AG04450 (cell line): ENCODE measurements around the gene PRDM4. TPM values are rescaled to one million over a fixed set of nuclear protein-coding genes. Genes with fewer than 3 reads are reported as not detected.

Source experiments
- CTCF ChIA-PET: fragments of 300-600, 350-600 bp; formaldehyde crosslinking; extraction: SDS; loops from one replicate; lab custom pipeline; 2022; ENCODE audit warnings: antibody characterized with exemption, inconsistent platforms; lab: Charles Lee
- POLR2A ChIA-PET: fragments of 350-600 bp; formaldehyde crosslinking; extraction: SDS; loops from one replicate; lab custom pipeline; 2021; ENCODE audit warnings: antibody characterized with exemption, inconsistent platforms; lab: Yijun Ruan, JAX
- DNase-seq: peaks from one replicate; pipeline ENCODE4 v3.0.0-alpha.2; 2011; ENCODE audit warnings: low read depth, low spot score
- H3K27ac ChIP-seq: one replicate; pipeline ENCODE4 v1.5.1; 2012; ENCODE audit warnings: low read depth, low read length, control low read depth
- H3K27me3 ChIP-seq: one replicate; pipeline ENCODE4 v1.6.0; 2012; ENCODE audit warnings: low read length; ENCODE audit not compliant: control insufficient read depth, insufficient read depth
- H3K4me3 ChIP-seq: 2 replicates; pipeline ENCODE4 v1.5.1; 2011; ENCODE audit warnings: mild to moderate bottlenecking, low read depth, low read length, control low read depth
- H3K9me3 ChIP-seq: 2 replicates; pipeline ENCODE4 v1.5.1; 2012; ENCODE audit warnings: low read length; ENCODE audit not compliant: control insufficient read depth, insufficient read depth
- polyA minus RNA-seq: library from RNA; depleted of rRNA, polyadenylated mRNA; stranded (reverse); fragments of >200 nt; gene quantifications from 2 replicates; pipeline ENCODE4 v1.2.3, GENCODE V29; 2011; rRNA and poly(A)+ RNA removed
- polyA plus RNA-seq: library from polyadenylated mRNA; depleted of rRNA; stranded (reverse); fragments of >200 nt; gene quantifications from 2 replicates; pipeline ENCODE4 v1.2.3, GENCODE V29; 2011; rRNA removed
- TF ChIP-seq, protein P1 (sequence below): IDR thresholded peaks from 2 replicates; pipeline ENCODE4 v1.5.1; 2011; ENCODE audit warnings: low read depth, low read length, control low read depth, inconsistent platforms

Gene PRDM4, protein sequence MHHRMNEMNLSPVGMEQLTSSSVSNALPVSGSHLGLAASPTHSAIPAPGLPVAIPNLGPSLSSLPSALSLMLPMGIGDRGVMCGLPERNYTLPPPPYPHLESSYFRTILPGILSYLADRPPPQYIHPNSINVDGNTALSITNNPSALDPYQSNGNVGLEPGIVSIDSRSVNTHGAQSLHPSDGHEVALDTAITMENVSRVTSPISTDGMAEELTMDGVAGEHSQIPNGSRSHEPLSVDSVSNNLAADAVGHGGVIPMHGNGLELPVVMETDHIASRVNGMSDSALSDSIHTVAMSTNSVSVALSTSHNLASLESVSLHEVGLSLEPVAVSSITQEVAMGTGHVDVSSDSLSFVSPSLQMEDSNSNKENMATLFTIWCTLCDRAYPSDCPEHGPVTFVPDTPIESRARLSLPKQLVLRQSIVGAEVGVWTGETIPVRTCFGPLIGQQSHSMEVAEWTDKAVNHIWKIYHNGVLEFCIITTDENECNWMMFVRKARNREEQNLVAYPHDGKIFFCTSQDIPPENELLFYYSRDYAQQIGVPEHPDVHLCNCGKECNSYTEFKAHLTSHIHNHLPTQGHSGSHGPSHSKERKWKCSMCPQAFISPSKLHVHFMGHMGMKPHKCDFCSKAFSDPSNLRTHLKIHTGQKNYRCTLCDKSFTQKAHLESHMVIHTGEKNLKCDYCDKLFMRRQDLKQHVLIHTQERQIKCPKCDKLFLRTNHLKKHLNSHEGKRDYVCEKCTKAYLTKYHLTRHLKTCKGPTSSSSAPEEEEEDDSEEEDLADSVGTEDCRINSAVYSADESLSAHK
- 27.9 and 30.5 TPM in 2 replicates for polyA plus RNA-seq
- 30.3 and 31.5 TPM in 2 replicates for polyA minus RNA-seq

GRCh38 chr12:107760809-107761501 lies at the start of gene PRDM4:
Gene PRDM4, minus strand, starts transcription at chr12:107761137. Its CDS starts 622 bp downstream, at chr12:107760515.
- TF ChIP-seq, protein P1, sequence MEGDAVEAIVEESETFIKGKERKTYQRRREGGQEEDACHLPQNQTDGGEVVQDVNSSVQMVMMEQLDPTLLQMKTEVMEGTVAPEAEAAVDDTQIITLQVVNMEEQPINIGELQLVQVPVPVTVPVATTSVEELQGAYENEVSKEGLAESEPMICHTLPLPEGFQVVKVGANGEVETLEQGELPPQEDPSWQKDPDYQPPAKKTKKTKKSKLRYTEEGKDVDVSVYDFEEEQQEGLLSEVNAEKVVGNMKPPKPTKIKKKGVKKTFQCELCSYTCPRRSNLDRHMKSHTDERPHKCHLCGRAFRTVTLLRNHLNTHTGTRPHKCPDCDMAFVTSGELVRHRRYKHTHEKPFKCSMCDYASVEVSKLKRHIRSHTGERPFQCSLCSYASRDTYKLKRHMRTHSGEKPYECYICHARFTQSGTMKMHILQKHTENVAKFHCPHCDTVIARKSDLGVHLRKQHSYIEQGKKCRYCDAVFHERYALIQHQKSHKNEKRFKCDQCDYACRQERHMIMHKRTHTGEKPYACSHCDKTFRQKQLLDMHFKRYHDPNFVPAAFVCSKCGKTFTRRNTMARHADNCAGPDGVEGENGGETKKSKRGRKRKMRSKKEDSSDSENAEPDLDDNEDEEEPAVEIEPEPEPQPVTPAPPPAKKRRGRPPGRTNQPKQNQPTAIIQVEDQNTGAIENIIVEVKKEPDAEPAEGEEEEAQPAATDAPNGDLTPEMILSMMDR: no peak
- POLR2A ChIA-PET: no interaction called here
- CTCF ChIA-PET: interaction anchor here (2.6 kb wide), 1 partner anchor 124 kb away, joined by 12 read pairs; no protein-coding TSS in a partner anchor
- Histone ChIP-seq H3K9me3 (no peaks in the 10 kb centered on the region), H3K27ac (peak within 1 kb of the TSS; percentile 40), H3K4me3 (peak within 1 kb of the TSS; percentile 89), H3K27me3 (no peaks in the 10 kb centered on the region)
- DNase-seq: peak; percentile 82

- H3K9me3 ChIP-seq: no peaks in the 10 kb centered on the region
- H3K4me3 ChIP-seq: no peak overlapping the region
- POLR2A ChIA-PET: no interaction called here
- CTCF ChIA-PET: no interaction called here
- TF ChIP-seq, protein P1: no peak
- DNase-seq: no peak
- H3K27me3 ChIP-seq: no peaks in the 10 kb centered on the region
- H3K27ac ChIP-seq: no peak overlapping the region
Measured at GRCh38 chr12:107807471-107808150, 46.7 kb upstream of the PRDM4 start.

DNA sequence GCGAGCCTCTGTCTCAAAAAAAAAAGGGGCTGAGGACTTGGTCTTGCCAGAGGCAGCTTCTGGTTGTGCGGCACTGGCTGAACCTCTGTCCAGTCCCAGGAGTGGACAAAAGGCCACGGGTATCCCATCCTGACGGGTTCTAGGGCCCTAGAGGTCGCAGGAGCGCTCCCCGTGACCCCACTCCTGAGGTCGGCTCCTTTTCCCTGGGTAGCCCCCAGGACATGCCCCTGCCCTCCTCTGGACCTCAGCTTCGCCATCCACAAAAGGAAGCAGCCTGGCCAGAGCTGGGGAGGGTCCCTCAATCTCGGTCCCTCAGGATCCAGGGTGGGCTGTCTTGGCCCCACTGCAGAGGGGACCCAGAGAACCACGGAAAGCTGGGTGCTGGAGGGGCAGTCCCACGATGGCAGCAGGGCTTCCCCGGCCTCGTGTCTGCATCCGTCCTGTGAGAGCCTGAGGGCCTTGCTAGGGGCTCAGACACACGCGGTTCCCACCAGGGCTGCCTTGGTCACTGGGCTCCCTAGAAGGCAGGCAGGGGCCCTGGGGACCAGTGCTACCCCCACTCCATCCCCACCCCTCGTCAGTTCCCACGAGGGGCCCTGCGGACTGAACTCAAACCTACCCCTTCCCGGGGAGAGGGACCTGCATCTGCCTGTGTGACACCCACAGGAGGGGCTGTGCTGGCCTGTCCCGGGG lies 44.7 kb upstream of the PRDM4 start:
- CTCF ChIA-PET: no interaction called here
- no peak for DNase-seq
- no peaks in the 10 kb centered on the region for H3K27me3 ChIP-seq
- H3K4me3 ChIP-seq: no peak overlapping the region
- no peak overlapping the region for H3K27ac ChIP-seq
- POLR2A ChIA-PET: no interaction called here
- H3K9me3 ChIP-seq: no peaks in the 10 kb centered on the region
- TF ChIP-seq, protein P1: no peak

DNA sequence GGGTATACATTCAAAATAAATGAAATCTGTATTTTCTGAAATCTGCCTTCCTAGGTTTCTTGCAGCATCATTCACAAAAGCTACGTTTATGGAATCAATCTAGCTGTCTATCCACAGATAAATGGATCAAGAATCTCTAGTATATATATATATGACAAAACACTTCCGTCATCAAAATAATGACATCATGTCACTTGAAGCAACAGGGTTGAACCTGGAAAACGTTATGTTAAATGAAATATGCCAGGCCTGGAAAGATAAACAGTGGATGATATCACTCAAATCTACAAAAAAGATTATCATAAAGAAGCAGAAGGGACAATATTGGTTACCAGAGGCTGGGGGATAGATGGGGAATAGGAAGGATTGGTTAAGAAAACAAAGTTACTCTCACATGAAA lies 42.2 kb upstream of the PRDM4 start:
- CTCF ChIA-PET: no interaction called here
- H3K9me3 ChIP-seq: no peaks in the 10 kb centered on the region
- no peaks in the 10 kb centered on the region for H3K27me3 ChIP-seq
- no peak overlapping the region for H3K4me3 ChIP-seq
- POLR2A ChIA-PET: no interaction called here
- TF ChIP-seq, protein P1: no peak
- no peak overlapping the region for H3K27ac ChIP-seq
- DNase-seq: no peak
